HFF-Myc (cell line): ENCODE data around the gene PHF14.

Source experiments
- DNase-seq: peaks from one replicate; pipeline ENCODE4 v3.0.0-alpha.2; 2011; ENCODE audit warnings: low read depth; ENCODE audit errors: extremely low read depth
- H3K4me3 ChIP-seq: replicated peaks from 2 replicates; pipeline ENCODE4 v1.5.1; 2011; ENCODE audit warnings: low read depth, mild to moderate bottlenecking, control low read depth, low read length
- TF ChIP-seq, protein P1 (sequence below): IDR thresholded peaks from 2 replicates; pipeline ENCODE4 v1.5.1; 2012; ENCODE audit warnings: mild to moderate bottlenecking, low read depth, low read length, control low read depth; ENCODE audit errors: missing control alignments

PHF14 gene

DNA sequence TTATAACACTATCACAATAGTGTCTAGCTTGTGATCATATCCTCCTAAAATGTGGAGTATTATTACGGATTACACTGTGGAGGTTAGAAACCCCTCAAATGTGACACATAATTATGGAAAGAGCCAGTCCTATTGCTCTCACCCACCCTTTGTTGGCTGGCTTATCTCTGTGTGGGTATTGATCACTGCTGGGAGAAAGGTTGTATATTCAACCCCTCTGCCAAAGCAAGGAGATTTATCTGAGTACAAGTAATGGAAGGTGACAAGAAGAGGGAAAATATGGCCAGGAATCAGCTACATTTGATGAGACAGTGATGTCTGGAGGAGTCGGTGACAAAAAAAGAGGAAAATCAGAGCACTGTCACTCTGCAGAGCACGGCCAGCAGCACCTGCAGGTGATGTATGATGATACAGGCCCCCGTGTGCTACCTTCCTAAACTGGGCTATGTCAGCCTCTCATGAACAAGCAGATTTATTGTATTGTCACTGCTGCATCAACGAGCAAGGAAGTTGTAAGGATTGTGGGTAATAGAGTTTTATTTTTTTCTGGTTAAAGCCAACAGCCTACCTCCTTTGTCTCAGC lies 235.3 kb downstream of the PHF14 start:
- no peak for DNase-seq
- TF ChIP-seq, protein P1, sequence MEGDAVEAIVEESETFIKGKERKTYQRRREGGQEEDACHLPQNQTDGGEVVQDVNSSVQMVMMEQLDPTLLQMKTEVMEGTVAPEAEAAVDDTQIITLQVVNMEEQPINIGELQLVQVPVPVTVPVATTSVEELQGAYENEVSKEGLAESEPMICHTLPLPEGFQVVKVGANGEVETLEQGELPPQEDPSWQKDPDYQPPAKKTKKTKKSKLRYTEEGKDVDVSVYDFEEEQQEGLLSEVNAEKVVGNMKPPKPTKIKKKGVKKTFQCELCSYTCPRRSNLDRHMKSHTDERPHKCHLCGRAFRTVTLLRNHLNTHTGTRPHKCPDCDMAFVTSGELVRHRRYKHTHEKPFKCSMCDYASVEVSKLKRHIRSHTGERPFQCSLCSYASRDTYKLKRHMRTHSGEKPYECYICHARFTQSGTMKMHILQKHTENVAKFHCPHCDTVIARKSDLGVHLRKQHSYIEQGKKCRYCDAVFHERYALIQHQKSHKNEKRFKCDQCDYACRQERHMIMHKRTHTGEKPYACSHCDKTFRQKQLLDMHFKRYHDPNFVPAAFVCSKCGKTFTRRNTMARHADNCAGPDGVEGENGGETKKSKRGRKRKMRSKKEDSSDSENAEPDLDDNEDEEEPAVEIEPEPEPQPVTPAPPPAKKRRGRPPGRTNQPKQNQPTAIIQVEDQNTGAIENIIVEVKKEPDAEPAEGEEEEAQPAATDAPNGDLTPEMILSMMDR: no peak

DNA sequence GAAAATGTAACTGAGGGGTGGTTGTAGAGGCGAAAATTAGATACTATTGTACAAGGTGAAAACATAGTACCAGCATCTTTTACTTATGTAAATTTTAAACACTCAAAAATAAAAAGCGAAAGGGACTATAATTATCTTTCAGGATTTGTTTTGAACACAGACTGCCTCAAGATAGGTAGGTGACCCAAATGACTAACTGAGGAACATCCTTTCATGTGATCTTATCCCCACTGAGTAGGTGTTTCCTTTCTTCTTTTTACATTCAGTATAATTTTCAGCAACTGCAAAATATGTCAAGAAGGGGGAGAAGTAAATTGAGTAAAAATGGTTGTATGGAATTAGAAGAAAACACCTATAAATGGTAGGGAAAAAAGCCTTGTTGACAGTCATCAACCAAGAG lies 236.7 kb downstream of the PHF14 start:
- no peak for DNase-seq
- no peak overlapping the region for H3K4me3 ChIP-seq
- TF ChIP-seq, protein P1: no peak

More for the DNA sequence above, 235.3 kb downstream of the PHF14 start:
- H3K4me3 ChIP-seq: no peak overlapping the region

DNA sequence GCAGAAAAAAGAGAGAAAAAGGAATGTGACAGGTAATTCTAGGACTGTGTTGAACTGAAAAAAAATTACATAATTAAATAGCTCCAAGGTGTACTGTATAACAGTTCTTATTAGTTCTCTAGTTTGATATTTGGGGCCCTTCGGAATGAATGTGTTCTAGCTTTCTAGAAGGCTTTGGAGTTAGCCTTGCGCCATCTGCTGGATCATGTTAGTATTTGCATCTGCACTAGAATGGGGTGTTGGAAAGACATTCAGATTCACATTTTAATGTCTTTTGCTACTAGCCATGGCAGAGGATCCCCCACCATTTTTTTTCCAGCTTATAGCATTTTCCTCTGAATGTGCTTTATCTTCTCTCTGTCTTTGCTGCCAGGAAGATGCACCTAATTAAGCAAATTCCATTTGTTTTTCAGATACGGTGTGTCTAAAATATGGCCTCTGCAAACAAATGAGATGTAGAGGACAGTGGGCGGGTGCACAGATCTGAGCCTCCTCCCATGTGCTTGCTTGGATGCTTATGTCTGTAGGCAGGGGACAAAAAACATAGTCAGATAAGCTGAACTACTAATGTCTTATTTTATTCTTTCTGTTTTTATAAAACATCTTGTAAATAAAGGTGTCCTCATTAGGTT lies 238.5 kb downstream of the PHF14 start:
- DNase-seq: peak; percentile 51
- no peak overlapping the region for H3K4me3 ChIP-seq
- TF ChIP-seq, protein P1: peak; percentile 79

DNA sequence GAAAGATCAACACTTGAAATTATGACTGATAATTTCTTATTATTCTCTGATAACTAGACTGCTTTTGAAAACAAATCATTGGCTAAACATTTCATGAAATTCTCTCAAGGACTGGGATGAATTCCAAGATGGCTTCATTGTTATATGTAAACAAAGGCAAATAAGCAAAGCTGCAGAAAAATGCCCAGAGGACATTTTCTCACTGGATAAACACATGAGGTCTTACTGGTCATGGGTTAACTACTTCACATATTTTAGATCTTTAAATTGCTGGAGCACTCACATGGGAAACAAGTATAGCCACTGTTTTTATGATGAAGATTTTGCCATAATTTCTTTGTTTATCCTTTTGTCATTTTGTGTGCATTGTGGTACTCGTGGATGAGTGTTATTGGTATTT lies 239.1 kb downstream of the PHF14 start:
- TF ChIP-seq, protein P1: no peak
- no peak overlapping the region for H3K4me3 ChIP-seq
- DNase-seq: no peak

DNA sequence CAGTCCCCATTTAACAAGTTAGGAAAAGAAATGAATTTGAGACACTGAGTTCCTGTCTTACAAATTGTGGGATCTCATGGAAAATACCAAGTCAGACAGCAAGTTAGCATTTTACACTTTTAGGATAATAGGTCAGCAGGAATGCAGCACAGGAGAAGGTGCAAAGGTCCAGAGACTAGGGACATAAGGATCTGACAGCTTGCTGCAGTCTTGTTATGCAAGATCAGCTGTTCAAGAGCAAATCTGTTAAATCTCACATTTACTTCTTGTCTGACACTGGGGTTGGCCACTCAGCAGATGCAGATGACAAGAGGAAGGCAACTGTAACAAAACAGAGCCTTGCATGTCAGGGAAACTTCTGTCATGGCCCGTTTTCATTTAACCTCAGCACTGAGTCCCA lies 239.6 kb downstream of the PHF14 start:
- TF ChIP-seq, protein P1: no peak
- H3K4me3 ChIP-seq: no peak overlapping the region
- DNase-seq: no peak

DNA sequence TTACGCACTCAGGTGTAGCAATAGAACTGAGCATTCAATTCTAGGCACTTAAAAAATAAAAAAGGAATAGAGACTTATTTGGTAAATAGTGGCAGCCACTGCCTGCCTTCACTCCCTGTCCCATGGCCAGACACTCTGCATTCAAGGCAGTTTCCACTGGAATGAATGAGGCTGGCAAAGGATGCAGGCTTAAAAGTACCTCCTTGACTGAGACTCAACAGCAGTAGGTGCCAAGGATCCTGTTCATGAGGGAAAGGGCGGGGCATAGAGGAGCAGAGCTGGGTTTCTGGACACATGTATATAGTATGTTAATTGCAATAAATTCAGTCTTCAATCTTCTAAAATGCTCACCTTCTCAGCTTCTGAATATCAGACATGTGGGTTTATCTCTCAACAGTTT lies 242.6 kb downstream of the PHF14 start:
- H3K4me3 ChIP-seq: no peak overlapping the region
- no peak for DNase-seq
- TF ChIP-seq, protein P1: no peak
